Activated CD8-positive, alpha-beta memory T cell treated with anti-CD3 and anti-CD28 coated beads, Interleukin-2, amount 50 U/mL, for 1 hour (primary cell): ENCODE data around the gene TGFBR3.

Source experiments
- DNase-seq: peaks from one replicate; pipeline ENCODE4 v3.0.0-alpha.2; 2020; ENCODE audit errors: extremely low read depth

The TGFBR3 gene

GRCh38 chr1:91826649-91827048, 59.3 kb downstream of the TGFBR3 start:
- DNase-seq: no peak

GRCh38 chr1:91826248-91826647, 59.7 kb downstream of the TGFBR3 start:
- no peak for DNase-seq

- DNase-seq: no peak
Measured at GRCh38 chr1:91821126-91821868, 64.7 kb downstream of the TGFBR3 start.

GRCh38 chr1:91819038-91819788, 66.7 kb downstream of the TGFBR3 start:
- DNase-seq: no peak

- DNase-seq: no peak
Measured at GRCh38 chr1:91818713-91818975, 67.3 kb downstream of the TGFBR3 start.

- no peak for DNase-seq
Measured at GRCh38 chr1:91817211-91817905, 68.6 kb downstream of the TGFBR3 start.

GRCh38 chr1:91816031-91816430, 69.9 kb downstream of the TGFBR3 start:
- no peak for DNase-seq

- no peak for DNase-seq
Measured at GRCh38 chr1:91814448-91814847, 71.5 kb downstream of the TGFBR3 start.

- no peak for DNase-seq
Measured at GRCh38 chr1:91813813-91814212, 72.1 kb downstream of the TGFBR3 start.

GRCh38 chr1:91811363-91812025, 74.5 kb downstream of the TGFBR3 start:
- DNase-seq: no peak

GRCh38 chr1:91809317-91809716, 76.6 kb downstream of the TGFBR3 start:
- DNase-seq: no peak

GRCh38 chr1:91807921-91808620, 77.9 kb downstream of the TGFBR3 start:
- no peak for DNase-seq

GRCh38 chr1:91806769-91807700, 78.9 kb downstream of the TGFBR3 start:
- no peak for DNase-seq

- no peak for DNase-seq
Measured at GRCh38 chr1:91806181-91806768, 79.7 kb downstream of the TGFBR3 start.

GRCh38 chr1:91805311-91805801, 80.6 kb downstream of the TGFBR3 start:
- no peak for DNase-seq

GRCh38 chr1:91804546-91805023, 81.4 kb downstream of the TGFBR3 start:
- peak; percentile 90 for DNase-seq

- DNase-seq: peak; percentile 79
Measured at GRCh38 chr1:91803847-91804545, 82.0 kb downstream of the TGFBR3 start.

- no peak for DNase-seq
Measured at GRCh38 chr1:91803123-91803522, 82.8 kb downstream of the TGFBR3 start.

- no peak for DNase-seq
Measured at GRCh38 chr1:91801496-91802115, 84.3 kb downstream of the TGFBR3 start.
